Putamen (tissue), 1 donor: ENCODE data around the gene TM4SF18.

Experiments used
- DNase-seq: peaks from one replicate; pipeline ENCODE4 v3.0.0-alpha.2; 2016; ENCODE audit warnings: low spot score

The TM4SF18 gene

DNA sequence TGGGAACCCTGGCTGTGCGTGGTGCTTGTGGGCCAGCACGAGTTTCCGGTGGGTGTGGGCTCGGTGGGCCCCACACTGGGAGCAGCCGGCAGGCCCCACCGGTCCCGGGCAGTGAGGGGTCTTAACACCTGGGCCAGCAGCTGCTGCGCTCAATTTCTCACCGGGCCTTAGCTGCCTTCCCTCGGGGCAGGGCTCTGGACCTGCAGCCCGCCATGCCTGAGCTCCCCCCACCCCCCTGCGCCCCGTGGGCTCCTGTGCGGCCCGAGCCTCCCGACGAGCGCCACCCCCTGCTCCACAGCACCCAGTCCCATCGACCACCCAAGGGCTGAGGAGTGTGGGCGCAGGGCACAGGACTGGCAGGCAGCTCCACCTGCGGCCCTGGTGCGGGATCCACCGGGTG, 49.4 kb downstream of the TM4SF18 start:
- DNase-seq: no peak

GRCh38 chr3:149283401-149283800, 50.0 kb downstream of the TM4SF18 start:
- DNase-seq: no peak

GRCh38 chr3:149282836-149283235, 50.6 kb downstream of the TM4SF18 start:
- DNase-seq: no peak

DNA sequence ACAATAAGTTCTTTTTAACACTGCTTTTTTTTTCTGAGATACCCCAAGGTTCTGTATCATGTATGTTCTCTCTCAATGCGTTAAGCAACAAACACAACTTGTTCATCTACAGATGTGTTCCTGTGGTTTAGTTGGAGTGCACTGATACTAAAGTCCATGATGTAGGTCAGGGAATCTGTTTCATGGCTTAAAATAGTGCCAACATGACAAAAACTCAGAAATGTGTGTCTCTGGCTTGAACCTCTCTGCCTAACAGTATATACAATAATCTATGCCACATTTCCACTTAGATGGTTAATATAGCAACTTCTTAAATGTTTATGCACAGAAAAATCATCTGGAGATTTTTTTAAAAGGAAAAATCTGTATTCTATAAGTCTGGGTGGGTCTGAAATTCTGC, 51.1 kb downstream of the TM4SF18 start:
- DNase-seq: no peak

- no peak for DNase-seq
Measured at GRCh38 chr3:149280671-149281349, 52.6 kb downstream of the TM4SF18 start.

DNA sequence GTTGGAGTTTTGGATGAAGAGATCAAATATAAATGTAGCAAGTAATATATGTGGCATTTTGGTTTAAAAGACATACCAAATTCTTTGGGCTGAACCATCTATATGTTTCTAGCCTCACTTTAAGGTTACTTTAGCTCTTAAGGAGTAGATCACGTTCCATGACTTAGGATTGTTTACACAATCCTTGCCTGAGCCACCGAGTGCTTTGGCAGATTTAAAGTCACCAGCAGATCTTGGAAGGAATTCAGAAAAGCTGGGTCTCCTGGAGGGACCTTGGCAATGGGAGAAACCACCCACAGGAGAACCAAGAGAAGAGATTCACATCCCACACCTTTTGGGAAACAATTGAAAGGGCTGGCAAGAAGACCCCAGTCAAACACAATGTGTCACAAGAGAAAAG, 54.5 kb downstream of the TM4SF18 start:
- no peak for DNase-seq

DNA sequence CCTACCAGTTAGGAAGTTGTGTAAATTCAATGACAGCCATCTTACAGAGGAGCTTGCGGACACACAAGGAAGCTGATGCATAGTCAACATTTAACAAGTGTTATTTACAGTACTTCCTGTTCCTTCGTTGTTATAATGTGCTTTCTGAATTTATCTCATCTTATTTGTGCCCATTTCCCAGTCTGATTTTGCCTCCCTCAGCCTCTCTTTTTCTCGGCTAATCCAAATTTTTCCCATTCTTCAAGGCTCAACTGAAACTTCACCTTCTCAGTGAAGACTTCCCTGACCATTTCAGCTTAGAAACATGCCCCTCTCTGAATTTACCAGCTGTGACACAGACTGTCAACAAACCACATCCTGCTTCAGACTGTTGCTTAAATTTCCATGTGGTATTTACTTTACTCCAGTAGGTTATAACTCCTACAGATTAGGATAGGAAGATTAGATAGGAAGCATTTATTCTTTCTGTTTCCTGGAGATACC, 56.1 kb downstream of the TM4SF18 start:
- DNase-seq: no peak

- no peak for DNase-seq
Measured at GRCh38 chr3:149276619-149277018, 56.8 kb downstream of the TM4SF18 start.

DNA sequence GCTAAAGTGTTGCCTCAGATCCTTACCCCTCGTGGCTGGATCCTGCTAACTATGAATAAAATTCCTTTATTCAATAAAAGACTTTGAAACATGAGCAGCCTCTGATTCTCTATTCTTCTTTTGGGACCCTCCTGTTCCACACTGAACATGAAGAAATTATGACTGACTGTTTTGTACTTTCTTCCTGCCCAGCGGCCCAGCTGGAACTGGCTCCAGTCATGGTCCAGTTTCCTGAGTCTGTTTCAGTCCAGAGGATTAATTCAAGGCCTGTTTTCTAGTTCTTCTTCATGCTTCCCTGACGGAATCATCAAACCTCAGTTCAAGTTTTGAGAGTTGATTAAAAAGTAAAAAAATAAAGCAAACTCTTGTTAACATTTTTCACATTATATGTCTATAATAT, 59.2 kb downstream of the TM4SF18 start:
- no peak for DNase-seq

DNA sequence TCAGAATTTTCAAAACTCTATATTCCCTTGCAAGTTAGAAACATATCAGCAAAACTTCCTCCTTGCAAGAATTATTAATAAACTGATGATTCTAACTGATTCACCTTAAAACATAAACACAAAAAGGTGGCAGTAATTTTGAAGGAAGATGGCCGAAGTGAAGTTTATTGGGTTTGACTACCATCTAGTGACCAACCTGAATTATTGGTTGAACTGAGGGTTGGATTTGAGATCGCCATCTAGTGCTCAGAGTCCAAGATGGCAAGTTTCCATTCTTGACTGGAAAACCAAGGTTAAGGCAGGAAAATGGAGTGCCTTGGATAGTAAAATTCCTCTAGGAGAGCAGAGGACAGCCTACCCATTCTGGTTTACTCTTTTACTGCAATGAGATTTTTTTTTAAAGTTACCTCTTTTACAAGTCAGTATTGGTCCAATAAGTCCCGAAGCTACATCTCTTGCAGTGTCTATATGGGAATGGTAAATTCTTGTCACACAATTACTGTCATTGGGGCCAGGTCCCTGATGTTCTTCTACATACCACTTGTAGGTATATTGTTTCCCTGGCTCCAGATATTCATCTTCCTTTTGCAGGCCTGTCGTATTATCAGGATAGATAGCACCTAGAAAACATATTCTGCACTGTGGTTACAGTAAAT, 60.2 kb downstream of the TM4SF18 start:
- peak; percentile 78 for DNase-seq

GRCh38 chr3:149271669-149272068, 61.8 kb downstream of the TM4SF18 start:
- no peak for DNase-seq

GRCh38 chr3:149270180-149270579, 63.3 kb downstream of the TM4SF18 start:
- DNase-seq: no peak

- no peak for DNase-seq
Measured at GRCh38 chr3:149269687-149270086, 63.7 kb downstream of the TM4SF18 start.
